IMR-90 (cell line): Measurements from ENCODE around the gene HSPA1A. TPM values are rescaled to one million over a fixed set of nuclear protein-coding genes. Genes with fewer than 3 reads are reported as not detected.

Experiments
- ATAC-seq: fragments of 200-7000 bp; cut with Tn5 transposase; 2 replicates; pipeline ENCODE4 v1.9.1; 2020; ENCODE audit warnings: low read depth, mild to moderate bottlenecking, moderate library complexity
- BruUV-seq: library from RNA; stranded (reverse); fragments of 400-500 nt; replicated peaks from 2 replicates; lab custom pipeline; 2021; lab: Mats Ljungman, UMichigan
- CTCF ChIA-PET: fragments of 300-600 bp; formaldehyde crosslinking; extraction: SDS; loops from one replicate; lab custom pipeline; 2021; ENCODE audit warnings: antibody characterized with exemption; lab: Yijun Ruan, JAX
- POLR2A ChIA-PET: fragments of 300-600 bp; sonication (Branson Sonifier 250); formaldehyde crosslinking; loops from one replicate; lab custom pipeline; 2022; ENCODE audit warnings: antibody characterized with exemption; ENCODE audit not compliant: unreplicated experiment; lab: Charles Lee
- DNase-seq: peaks from one replicate; pipeline ENCODE4 v3.0.0; 2013
- H2AFZ ChIP-seq: replicated peaks from 2 replicates; pipeline ENCODE3; 2013; ENCODE audit warnings: low read length, mild to moderate bottlenecking; ENCODE audit not compliant: poor library complexity
- H2AK5ac ChIP-seq: 2 replicates; pipeline ENCODE4 v1.6.1; 2013; ENCODE audit warnings: low read depth, low read length, inconsistent platforms
- H2AK9ac ChIP-seq: replicated peaks from 2 replicates; pipeline ENCODE3; 2013; ENCODE audit warnings: mild to moderate bottlenecking, low read depth, low read length, moderate library complexity; ENCODE audit not compliant: poor library complexity
- H2BK120ac ChIP-seq: 2 replicates; pipeline ENCODE4 v1.6.1; 2013; ENCODE audit warnings: low read depth, low read length, inconsistent platforms
- H2BK15ac ChIP-seq: 3 replicates; pipeline ENCODE4 v1.6.1; 2013; ENCODE audit warnings: low read depth, low read length, inconsistent platforms
- H2BK20ac ChIP-seq: 2 replicates; pipeline ENCODE4 v1.6.1; 2013; ENCODE audit warnings: low read depth, mild to moderate bottlenecking, inconsistent platforms, low read length, moderate library complexity
- H2BK5ac ChIP-seq: 2 replicates; pipeline ENCODE4 v1.6.1; 2013; ENCODE audit warnings: mild to moderate bottlenecking, low read depth, low read length, inconsistent platforms; ENCODE audit not compliant: poor library complexity, severe bottlenecking
- H3K14ac ChIP-seq: replicated peaks from 2 replicates; pipeline ENCODE4 v1.6.1; 2013; ENCODE audit warnings: low read depth, low read length, inconsistent platforms
- H3K18ac ChIP-seq: 2 replicates; pipeline ENCODE4 v1.6.1; 2013; ENCODE audit warnings: low read depth, low read length, control low read depth
- H3K23ac ChIP-seq: 2 replicates; pipeline ENCODE4 v1.6.1; 2013; ENCODE audit warnings: low read depth, low read length, inconsistent platforms
- H3K27ac ChIP-seq: 2 replicates; pipeline ENCODE4 v1.5.1; 2013; ENCODE audit warnings: mild to moderate bottlenecking, control low read depth, low read length; ENCODE audit not compliant: insufficient read depth
- H3K27me3 ChIP-seq: 2 replicates; pipeline ENCODE4 v1.6.1; 2013; ENCODE audit warnings: low read length; ENCODE audit not compliant: control insufficient read depth, insufficient read depth
- H3K36me3 ChIP-seq: 2 replicates; pipeline ENCODE4 v1.6.1; 2013; ENCODE audit warnings: low read length, mixed read lengths; ENCODE audit not compliant: control insufficient read depth, insufficient read depth
- H3K4ac ChIP-seq: 2 replicates; pipeline ENCODE4 v1.6.1; 2013; ENCODE audit warnings: low read depth, low read length, inconsistent platforms
- H3K4me1 ChIP-seq: 2 replicates; pipeline ENCODE4 v1.6.1; 2013; ENCODE audit warnings: low read length, mixed read lengths; ENCODE audit not compliant: control insufficient read depth, insufficient read depth
- H3K4me2 ChIP-seq: 2 replicates; pipeline ENCODE4 v1.6.1; 2013; ENCODE audit warnings: low read depth, mild to moderate bottlenecking, control low read depth, low read length, moderate library complexity
- H3K4me3 ChIP-seq: 2 replicates; pipeline ENCODE4 v1.5.1; 2013; ENCODE audit warnings: low read depth, mild to moderate bottlenecking, control low read depth, low read length, moderate library complexity; ENCODE audit not compliant: insufficient read depth
- H3K56ac ChIP-seq: 2 replicates; pipeline ENCODE4 v1.6.1; 2013; ENCODE audit warnings: low read length, inconsistent platforms; ENCODE audit not compliant: insufficient read depth; ENCODE audit errors: extremely low read depth
- H3K79me1 ChIP-seq, 2 experiments: 2 replicates each; pipeline ENCODE4 v1.6.1; 2013; ENCODE audit warnings: low read length in 2 of 2, inconsistent platforms in 1 of 2, low read depth in 1 of 2
- H3K9ac ChIP-seq: 2 replicates; pipeline ENCODE4 v1.6.1; 2013; ENCODE audit warnings: low read depth, low read length, control low read depth
- H3K9me1 ChIP-seq: 2 replicates; pipeline ENCODE4 v1.6.1; 2013; ENCODE audit warnings: low read length, inconsistent platforms; ENCODE audit not compliant: insufficient read depth
- H3K9me3 ChIP-seq: 2 replicates; pipeline ENCODE4 v1.6.1; 2013; ENCODE audit warnings: low read length; ENCODE audit not compliant: control insufficient read depth, insufficient read depth
- H4K20me1 ChIP-seq: 2 replicates; pipeline ENCODE4 v1.6.1; 2013; ENCODE audit warnings: low read length, inconsistent platforms; ENCODE audit not compliant: insufficient read depth
- H4K5ac ChIP-seq: 2 replicates; pipeline ENCODE4 v1.6.1; 2013; ENCODE audit warnings: mild to moderate bottlenecking, low read depth, low read length, control low read depth
- H4K8ac ChIP-seq, 2 experiments: 2 replicates each; pipeline ENCODE4 v1.6.1; 2013; ENCODE audit warnings: low read depth in 2 of 2, low read length in 2 of 2, control low read depth in 1 of 2, inconsistent platforms in 1 of 2
- H4K91ac ChIP-seq: 2 replicates; pipeline ENCODE4 v1.6.1; 2013; ENCODE audit warnings: low read depth, low read length, inconsistent platforms; ENCODE audit not compliant: insufficient read depth
- CEBPB ChIP-seq: IDR thresholded peaks from 2 replicates; pipeline ENCODE4 v1.6.1; 2012; ENCODE audit warnings: low read depth, low read length, improper control_type of control experiment
- CTCF ChIP-seq: conservative IDR thresholded peaks from 2 replicates; pipeline ENCODE4 v1.5.1; 2012; ENCODE audit warnings: mild to moderate bottlenecking, low read depth, low read length, improper control_type of control experiment
- FOS ChIP-seq: fragments of 150-350 bp; IDR thresholded peaks from 2 replicates; pipeline ENCODE4 v1.6.1; 2016; ENCODE audit warnings: low read depth, low read length
- MAFK ChIP-seq: IDR thresholded peaks from 2 replicates; pipeline ENCODE4 v1.6.1; 2012; ENCODE audit warnings: low read depth, low read length, improper control_type of control experiment
- RCOR1 ChIP-seq: IDR thresholded peaks from 2 replicates; pipeline ENCODE4 v1.6.1; 2012; ENCODE audit warnings: mild to moderate bottlenecking, low read length, improper control_type of control experiment; ENCODE audit not compliant: insufficient replicate concordance
- RFX5 ChIP-seq: IDR thresholded peaks from 2 replicates; pipeline ENCODE4 v1.8.0; 2012; ENCODE audit warnings: low read depth, mild to moderate bottlenecking, low read length, moderate library complexity
- whole genome bisulfite sequencing, 2 experiments: methylation state at CpG; one replicate each; pipeline versions ENCODE4 v1.1.5 to v1.1.7; 2013; ENCODE audit warnings: missing lambda C conversion rate in 2 of 2; ENCODE audit not compliant: insufficient read length in 1 of 2; ENCODE audit errors: extremely low coverage in 2 of 2; 5-methylcytosine and 5-hydroxymethylcytosine counted together
- dilution Hi-C: fragments of 300-500 bp; cut with HindIII; formaldehyde crosslinking; loops from one replicate; pipeline ENCODE4 v1.14.3; 2018; ENCODE audit warnings: low sequenced_read_pairs; ENCODE audit not compliant: unreplicated experiment
- in situ Hi-C: fragments of 300-500 bp; cut with MboI; formaldehyde crosslinking; loops from 3 replicates; pipeline ENCODE4 v1.14.3; 2019; ENCODE audit warnings: low sequenced_read_pairs, inconsistent platforms, mixed read lengths
- intact Hi-C: fragments of 100-400 bp; cut with micrococcal nuclease; formaldehyde crosslinking; loops from 2 replicates; pipeline ENCODE4 v1.10.0; 2022
- polyA plus RNA-seq, 3 experiments: library from polyadenylated mRNA; depleted of rRNA; stranded (reverse); fragments of >200 nt; gene quantifications; 2 replicates each; pipeline ENCODE4 v1.2.3, GENCODE V29; 2012; ENCODE audit warnings: low replicate concordance in 1 of 3
- total RNA-seq: library from RNA; depleted of rRNA; stranded (reverse); fragments of >200 nt; gene quantifications from 2 replicates; pipeline ENCODE4 v1.2.3, GENCODE V29; 2012

Gene HSPA1A
- total and polyA plus RNA-seq, 2 of the 4 experiments (the other 2 are of a cell fraction) = 94.6 to 95.3 TPM

GRCh38 chr6:31778193-31778592, 37.1 kb upstream of the HSPA1A start:
- H4K91ac ChIP-seq = no peak overlapping the region
- 100% methylated on average over 1 of the region's 5 CpGs; no CpG with 5 or more reads in 1 of the 2 experiments for WGBS, 2 experiments
- H4K20me1 ChIP-seq = no peaks in the 10 kb centered on the region
- DNase-seq = no peak
- no peak overlapping the region for H3K4me3 ChIP-seq
- no peak overlapping the region for H2AK5ac ChIP-seq
- in situ Hi-C loops (no loop called here), intact Hi-C loops (no loop called here), dilution Hi-C loops (no loop called here)
- no peak overlapping the region for H3K23ac ChIP-seq
- no peak overlapping the region for H3K14ac ChIP-seq
- H3K27me3 ChIP-seq = no peaks in the 10 kb centered on the region
- H3K4ac ChIP-seq = no peak overlapping the region
- no peak overlapping the region for H2AK9ac ChIP-seq
- H4K5ac ChIP-seq = no peak overlapping the region
- 0 out of 4 replicates have a peak, but pooled peaks cover 0 to 2% of the 10 kb centered on the region in 2 experiments for H3K79me1 ChIP-seq
- POLR2A ChIA-PET = no interaction called here
- H3K18ac ChIP-seq = no peak overlapping the region
- no peak overlapping the region for H2BK5ac ChIP-seq
- ATAC-seq = no peak
- H3K4me2 ChIP-seq = no peak overlapping the region
- peaks cover 10% of the 10 kb centered on the region for H3K4me1 ChIP-seq
- no peak overlapping the region for H3K27ac ChIP-seq
- no peak overlapping the region for H3K9ac ChIP-seq
- H4K8ac ChIP-seq = no peak overlapping the region
- no peak overlapping the region for H2AFZ ChIP-seq
- CTCF ChIA-PET = no interaction called here
- BruUV-seq = no TSS peak
- no peak overlapping the region for H2BK15ac ChIP-seq
- H3K56ac ChIP-seq = no peak overlapping the region
- no peak overlapping the region for H2BK20ac ChIP-seq
- H3K36me3 ChIP-seq = peaks cover 48% of the 10 kb centered on the region
- H2BK120ac ChIP-seq = no peak overlapping the region
- TF ChIP-seq MAFK (no peak), FOS (no peak), RCOR1 (no peak), RFX5 (no peak), CEBPB (no peak), CTCF (no peak)
- H3K9me3 ChIP-seq = no peaks in the 10 kb centered on the region
- H3K9me1 ChIP-seq = 0 out of 2 replicates have a peak, but pooled peaks cover 8% of the 10 kb centered on the region
